NCI-H1092 (cell line): ENCODE measurements around the gene ZNF343.

ENCODE experiments used
- DNase-seq: peaks from one replicate; lab custom pipeline; 2025; lab: John Stamatoyannopoulos, UW

The ZNF343 gene

DNA sequence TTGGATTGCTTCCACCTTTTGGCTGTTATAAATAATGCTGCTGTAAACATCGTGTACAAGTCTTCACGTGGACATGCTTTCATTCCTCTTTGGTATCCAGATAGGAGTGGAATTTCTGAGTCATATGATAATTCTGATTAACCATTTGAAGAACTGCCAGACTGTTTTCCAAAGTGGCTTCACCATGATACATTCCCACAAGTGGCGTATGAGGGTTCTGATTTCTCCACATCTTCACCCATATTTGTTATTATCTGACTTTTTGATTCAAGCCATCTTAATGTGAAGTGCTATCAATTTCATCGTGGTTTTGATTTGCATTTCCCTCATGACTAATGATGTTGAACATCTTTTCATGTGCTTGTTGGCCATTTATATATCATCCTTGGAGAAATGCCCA lies 35.2 kb downstream of the ZNF343 start:
- DNase-seq = no peak

GRCh38 chr20:2470423-2471193 lies 38.1 kb downstream of the ZNF343 start, which contains the start of gene SNRPB:
SNRPB (minus strand) TSS chr20:2470789; CDS start chr20:2470690, 99 bp downstream.
- DNase-seq = peak; percentile 98

GRCh38 chr20:2469991-2470422 lies 38.7 kb downstream of the ZNF343 start:
- peak; percentile 45 for DNase-seq

GRCh38 chr20:2468581-2469407 lies 39.9 kb downstream of the ZNF343 start:
- DNase-seq = no peak

GRCh38 chr20:2467412-2467811 lies 41.3 kb downstream of the ZNF343 start:
- DNase-seq = no peak

GRCh38 chr20:2465100-2465499 lies 43.6 kb downstream of the ZNF343 start:
- DNase-seq = no peak

DNA sequence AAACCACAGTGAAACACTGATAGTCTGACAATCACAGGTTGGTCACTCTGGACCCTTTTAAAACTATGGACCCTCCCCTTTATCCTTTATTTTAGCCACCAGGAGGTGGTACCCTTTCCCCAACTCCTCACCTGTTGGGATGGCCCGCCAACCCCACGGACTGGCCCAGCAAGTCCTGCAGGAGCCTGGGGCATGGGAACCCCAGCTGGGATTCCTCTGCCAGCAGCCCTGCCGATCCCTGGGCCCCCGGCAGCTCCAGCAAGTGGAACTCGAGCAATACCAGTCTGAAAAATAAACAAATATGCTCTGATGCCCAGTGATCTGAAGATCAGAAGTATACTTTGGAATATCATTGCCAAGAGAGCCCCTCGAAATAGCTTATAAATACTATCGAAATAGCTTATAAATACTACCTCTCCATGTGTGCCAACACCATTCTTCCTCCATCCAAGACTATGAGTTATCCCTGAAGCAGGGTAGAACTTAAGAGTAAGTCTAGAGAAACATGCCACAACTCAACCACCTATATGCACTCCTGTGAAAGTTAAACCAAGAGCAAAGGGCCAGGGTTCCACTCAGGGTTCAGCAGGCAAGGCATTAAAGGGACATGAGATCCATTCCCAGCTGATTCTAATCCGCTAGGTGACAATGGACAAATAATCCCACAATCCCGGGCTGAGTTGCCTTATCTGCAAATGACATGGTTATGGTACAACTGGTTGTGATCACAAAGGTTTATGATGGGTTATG lies 44.9 kb downstream of the ZNF343 start:
- DNase-seq = no peak

- no peak for DNase-seq
Measured at GRCh38 chr20:2462484-2462883, 46.2 kb downstream of the ZNF343 start.

- no peak for DNase-seq
Measured at GRCh38 chr20:2460752-2461424, 47.8 kb downstream of the ZNF343 start.

GRCh38 chr20:2459981-2460751 lies 48.5 kb downstream of the ZNF343 start:
- DNase-seq = no peak

- DNase-seq = no peak
Measured at GRCh38 chr20:2458919-2459499, 49.7 kb downstream of the ZNF343 start.

DNA sequence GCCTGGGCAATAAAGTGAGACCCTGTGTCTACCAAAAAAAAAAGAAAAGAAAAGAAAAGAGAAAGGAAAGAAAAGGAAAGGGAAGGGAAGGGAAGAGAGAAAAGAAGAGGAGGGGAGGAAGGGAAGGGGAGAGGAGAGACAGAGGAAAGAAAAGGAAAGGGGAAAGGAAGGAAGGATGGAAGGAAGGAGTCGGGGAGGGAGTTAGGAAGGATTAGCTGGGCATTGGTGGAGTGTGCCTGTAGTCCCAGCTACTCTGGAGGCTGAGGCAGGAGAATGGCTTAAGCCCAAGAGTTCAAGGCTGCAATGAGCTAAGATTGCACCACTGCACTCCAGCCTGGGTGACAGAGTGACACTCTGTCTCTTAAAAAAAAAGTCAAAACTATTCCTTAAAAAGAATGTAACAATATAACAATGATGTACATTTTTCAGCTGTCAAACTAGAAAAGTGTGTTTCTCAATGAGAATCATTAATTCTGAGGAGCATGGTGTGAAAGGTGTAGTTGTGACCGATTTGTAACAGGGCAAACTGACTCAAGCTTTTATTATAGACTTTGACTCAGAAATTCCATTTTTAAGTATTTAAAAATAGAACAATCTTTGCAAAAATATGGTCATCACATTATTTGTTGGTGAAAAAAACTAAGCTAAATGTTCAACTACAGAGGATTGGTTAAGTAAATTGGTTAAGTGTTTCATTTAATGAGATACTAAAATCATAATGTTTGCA lies 52.8 kb downstream of the ZNF343 start:
- DNase-seq = no peak

DNA sequence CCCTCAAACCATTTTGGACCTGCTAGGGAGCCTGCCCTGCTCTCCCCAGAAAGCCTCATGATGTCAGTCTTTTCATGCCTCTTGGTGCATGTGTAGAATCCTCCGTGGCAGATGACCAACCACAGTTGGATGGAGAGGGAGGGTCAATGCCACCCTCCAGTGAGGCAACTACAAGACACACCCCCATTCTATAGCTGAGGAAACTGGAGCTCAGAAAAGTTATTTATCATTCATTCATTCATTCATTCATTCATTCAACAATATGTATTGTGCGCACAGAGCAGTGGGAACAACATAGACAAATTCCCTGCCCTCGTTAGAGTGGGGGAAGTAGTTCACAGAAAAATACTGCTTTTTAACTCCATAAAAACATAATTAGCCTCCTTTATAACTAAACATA lies 54.9 kb downstream of the ZNF343 start:
- DNase-seq = no peak

- DNase-seq = peak; percentile 62
Measured at GRCh38 chr20:2451939-2452732, 56.6 kb downstream of the ZNF343 start.

- no peak for DNase-seq
Measured at GRCh38 chr20:2451422-2451821, 57.3 kb downstream of the ZNF343 start.

- no peak for DNase-seq
Measured at GRCh38 chr20:2449386-2449785, 59.3 kb downstream of the ZNF343 start.

- no peak for DNase-seq
Measured at GRCh38 chr20:2446845-2447244, 61.9 kb downstream of the ZNF343 start.
